GM21737 (cell line): ENCODE measurements around the gene MYRF.

Experiments
- ATAC-seq: cut with Tn5 transposase; IDR thresholded peaks from one replicate; pipeline ENCODE4 v1.9.1; 2021; ENCODE audit warnings: mild to moderate bottlenecking, moderate library complexity; ENCODE audit not compliant: unreplicated experiment

The MYRF gene

DNA sequence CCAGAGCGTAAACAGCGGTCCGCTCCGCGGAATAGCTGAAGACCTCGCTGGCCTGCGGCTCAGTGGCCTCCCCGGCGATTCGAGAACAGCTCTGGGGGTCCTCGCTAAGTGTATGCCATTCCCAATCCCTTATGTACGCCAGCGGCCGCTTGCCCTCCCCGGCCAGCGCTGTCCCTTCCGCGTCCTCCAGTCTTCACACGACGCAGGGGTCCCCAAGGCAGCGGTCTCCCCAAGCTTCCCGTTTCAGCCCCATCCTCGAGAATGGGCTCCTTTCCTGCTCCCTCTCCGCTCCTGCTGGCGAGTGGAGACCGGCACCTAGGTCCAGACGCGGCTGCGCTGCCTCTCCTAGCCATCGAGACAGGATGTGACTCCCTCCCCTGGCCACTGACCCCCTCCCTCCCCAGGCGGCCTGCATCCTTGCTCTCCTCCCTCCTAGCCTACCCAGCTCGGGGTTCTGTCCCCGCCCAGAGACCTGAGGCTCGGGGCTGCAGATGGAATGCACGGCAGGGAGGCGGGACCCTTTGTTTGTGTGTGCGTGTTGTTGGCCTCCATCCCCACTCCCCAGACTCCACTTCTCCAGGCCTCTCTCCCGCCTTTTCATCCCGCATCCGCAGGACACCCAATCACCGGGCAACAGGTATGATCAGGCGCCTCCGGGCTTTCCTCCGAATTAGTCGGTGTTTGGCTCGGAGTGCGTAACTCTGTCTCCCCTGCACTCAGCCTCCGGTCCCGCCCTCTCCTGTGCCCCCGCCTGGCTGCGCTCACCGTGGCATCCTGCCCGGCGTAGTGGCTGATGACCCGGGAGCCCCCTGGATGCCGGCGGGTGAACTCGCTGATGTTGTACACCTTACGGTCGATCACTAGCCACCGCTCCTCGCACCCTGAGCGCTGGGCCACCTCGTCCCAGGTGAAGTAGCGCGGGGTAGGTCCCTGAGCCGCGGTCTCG is 63.6 kb downstream of the MYRF start:
- peak; percentile 26 for ATAC-seq

GRCh38 chr11:61816736-61817455 is 64.5 kb downstream of the MYRF start, which contains the start of gene FADS1:
Gene FADS1, minus strand, starts transcription at chr11:61817003. Its CDS starts 74 bp downstream, at chr11:61816929.
- peak; percentile 53 for ATAC-seq

DNA sequence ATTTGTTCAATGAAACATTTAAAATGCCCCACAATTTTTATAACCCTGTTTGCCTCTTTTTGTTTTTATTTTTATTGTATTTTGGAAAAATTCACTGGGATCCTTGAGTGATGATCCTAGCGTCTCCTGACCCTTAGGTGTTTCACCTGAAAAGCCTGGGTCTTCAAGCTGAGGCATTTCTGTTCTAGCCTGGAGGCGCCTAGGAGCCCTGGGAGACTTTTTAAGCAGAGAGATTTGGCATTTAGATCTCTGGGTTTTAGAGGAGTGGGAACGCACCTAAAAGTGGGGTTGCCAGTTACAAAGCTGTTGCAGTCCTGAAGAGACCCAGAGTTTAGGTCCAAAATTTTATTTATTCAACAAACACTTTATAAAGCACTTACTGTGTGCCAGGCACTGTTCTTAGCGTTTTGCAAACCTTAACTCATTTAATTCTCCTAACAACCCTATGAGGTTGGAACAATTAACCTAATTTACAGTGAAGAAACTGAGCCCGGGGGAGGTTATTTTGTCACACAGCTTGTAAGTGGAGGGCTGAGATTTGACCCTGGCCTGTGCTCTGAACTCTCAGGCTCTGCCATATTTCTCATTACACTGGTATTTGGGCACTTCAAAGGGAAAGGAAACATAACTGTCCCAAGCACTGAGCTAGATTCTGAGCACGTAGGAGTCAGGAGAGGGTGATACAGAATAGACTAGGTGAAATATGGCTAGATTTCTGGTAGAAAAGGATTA is 65.2 kb downstream of the MYRF start:
- no peak for ATAC-seq

GRCh38 chr11:61820174-61820573 is 67.7 kb downstream of the MYRF start:
- no peak for ATAC-seq

- no peak for ATAC-seq
These were observed 74.6 kb downstream of the MYRF start for GRCh38 chr11:61826930-61827570.

GRCh38 chr11:61827571-61828378 is 75.3 kb downstream of the MYRF start, which contains the start of gene FADS2:
Gene FADS2, plus strand, starts transcription at chr11:61828300. Its CDS starts 91 bp downstream, at chr11:61828391.
- ATAC-seq, result peak; percentile 65

- ATAC-seq, result no peak
These were observed 75.9 kb downstream of the MYRF start for GRCh38 chr11:61828379-61828628.

GRCh38 chr11:61828629-61829407 is 76.4 kb downstream of the MYRF start:
- peak; percentile 29 for ATAC-seq

DNA sequence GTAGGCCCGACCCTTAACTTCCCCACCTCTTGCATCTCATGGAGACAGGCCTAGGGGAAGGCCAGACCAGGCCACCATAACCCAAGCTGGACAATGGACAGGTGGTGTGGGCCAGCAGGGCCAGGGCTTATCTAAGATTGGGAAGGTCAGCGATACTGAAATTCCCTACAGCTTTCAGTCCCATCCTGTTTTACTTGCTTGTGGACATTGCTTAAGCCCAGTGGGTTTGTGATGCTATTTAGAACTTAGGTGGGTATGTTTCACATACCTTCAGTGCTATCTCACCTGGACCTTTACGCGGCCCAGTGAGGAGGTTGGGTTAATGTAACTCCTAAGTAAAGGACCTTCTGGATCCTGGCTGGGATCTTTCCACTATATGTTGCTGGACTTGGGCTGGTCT is 77.4 kb downstream of the MYRF start:
- ATAC-seq, result no peak

DNA sequence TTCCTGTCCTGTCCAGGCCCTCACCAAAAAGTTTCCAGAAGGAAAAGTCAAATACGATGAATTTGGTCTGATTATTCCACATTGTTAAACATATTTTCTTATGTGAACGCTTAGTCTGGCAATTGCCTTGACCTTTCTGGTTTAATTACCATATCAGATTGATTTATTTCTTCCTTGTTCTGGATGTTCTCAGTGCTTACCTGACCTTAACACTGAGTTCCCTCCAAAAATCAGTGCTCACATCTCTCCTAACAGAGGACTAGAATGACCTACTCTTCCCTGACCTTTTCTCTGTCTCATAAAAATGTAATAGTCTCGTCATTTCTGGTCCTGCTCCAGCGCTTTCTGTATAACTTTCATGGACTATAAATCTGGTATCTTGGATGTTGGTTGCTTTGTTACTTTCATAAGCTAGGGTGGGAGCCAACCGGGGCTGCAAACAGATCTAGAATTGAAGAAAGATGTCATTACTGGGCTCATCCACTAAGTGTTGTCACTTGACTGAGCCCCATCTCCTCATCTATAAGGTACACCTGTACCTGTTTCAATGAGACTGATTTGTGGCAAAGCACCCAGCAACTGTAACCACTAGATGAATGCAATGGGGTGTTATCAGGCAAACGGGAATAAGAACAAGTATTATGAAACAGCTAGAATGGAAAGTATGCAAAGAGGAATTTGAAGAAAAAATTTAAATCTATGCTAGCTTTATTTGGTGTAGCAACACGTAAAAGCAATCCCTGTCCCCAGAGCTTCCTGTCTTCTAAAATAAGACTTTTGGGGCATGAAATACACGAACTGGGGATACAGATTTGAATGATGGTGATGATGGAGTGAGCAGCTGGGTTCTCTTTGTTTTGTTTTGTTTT is 78.0 kb downstream of the MYRF start:
- no peak for ATAC-seq

GRCh38 chr11:61832207-61832606 is 79.8 kb downstream of the MYRF start:
- ATAC-seq, result no peak

DNA sequence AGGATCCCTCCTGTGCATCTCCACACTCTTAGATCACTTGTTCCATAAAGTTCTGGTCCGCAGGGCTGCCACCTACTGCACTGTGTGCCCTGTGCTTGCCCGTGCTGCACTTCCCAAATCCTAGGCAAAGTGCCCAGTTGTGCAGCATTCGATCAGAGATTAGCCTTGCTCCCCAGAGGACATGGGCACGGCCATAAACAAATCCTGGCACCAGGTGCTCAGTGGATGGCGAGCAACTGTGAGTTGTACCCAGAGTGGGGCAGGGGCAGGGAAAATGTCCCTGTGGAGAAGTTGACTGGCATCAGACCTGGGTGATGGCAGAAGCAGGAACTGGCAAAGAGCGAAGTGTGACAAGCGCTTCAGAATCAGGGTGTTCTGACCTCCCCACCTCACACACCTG is 80.3 kb downstream of the MYRF start:
- no peak for ATAC-seq

GRCh38 chr11:61833471-61833870 is 81.0 kb downstream of the MYRF start:
- ATAC-seq, result no peak

DNA sequence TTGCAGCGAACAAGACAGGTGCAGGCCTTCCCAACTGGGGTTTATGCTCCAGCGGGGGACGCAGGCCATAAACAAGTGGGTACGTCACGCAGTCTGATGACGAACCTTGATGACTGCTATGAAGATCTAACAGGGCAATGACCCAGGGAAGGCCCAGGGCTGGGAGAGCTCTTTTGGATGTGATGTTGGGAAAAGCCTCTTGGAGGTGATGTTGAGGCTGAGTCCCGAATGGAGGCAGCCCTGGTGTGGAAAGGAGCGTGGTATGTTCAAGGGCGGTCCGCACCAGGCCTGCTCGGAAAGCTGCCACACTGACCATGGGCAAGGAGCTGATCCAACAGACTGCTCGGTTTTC is 81.5 kb downstream of the MYRF start:
- no peak for ATAC-seq

DNA sequence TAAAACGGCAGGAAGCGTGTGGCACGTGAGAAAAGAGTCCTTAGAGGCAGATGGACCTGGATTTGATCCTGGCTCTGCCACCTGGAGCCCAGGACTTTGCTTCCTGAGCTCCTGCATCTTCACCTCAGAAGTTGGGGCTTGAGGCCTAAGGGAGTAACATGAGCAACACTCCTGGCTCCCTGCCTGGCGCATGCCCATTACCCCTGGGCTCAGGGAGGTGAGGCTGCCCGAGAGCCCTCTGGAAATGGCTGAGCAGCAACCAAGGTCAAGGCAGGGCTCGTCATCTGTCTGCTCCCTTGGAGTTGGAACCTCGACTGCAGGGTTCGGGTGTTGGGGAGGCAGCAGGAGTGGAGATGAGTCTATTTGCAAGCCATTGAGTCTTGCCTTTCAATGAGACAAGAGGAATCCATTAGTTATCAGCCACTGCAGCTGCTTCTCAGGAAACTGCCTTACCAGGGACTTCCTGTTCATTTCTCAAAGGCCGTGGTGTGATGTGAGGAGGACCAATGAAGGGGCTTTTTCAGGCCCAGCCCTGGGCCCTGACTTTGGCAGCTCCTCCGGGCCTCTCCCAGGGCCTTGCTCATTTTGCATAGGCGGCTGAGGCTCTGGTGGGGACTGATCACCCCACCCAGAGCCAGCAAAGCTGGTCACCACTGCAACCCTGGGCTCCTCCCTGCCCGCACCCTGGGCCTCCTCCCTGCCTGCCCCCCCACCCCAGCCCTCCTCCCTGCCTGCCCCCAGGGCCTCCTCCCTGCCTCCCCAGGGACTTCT is 82.0 kb downstream of the MYRF start:
- ATAC-seq, result peak; percentile 84

DNA sequence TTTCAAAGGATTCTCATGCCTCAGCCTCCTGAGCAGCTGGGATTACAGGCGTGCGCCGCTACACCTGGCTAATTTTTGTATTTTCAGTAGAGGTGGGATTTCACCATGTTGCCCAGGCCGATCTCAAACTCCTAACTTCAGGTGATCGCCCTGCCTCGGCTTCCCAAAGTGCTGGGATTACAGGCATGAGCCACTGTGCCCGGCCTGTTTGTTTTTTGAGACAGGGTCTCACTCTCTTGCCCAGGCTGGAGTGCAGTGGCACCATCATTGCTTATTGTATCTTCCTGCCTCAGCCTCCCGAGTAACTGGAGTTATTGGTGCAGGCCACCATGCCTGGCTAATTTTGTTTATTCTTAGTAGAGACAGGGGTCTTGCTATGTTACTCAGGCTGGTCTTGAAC is 83.8 kb downstream of the MYRF start:
- no peak for ATAC-seq

- ATAC-seq, result no peak
These were observed 85.1 kb downstream of the MYRF start for GRCh38 chr11:61837411-61838005.
